ENCODE measurements around the gene TPM1. TPM values are rescaled to one million over a fixed set of nuclear protein-coding genes. Genes with fewer than 3 reads are reported as not detected.

The TPM1 gene
- total and polyA plus RNA-seq, 9 of the 15 experiments (the other 6 are each of a cell fraction or from before 2014, with no cell fraction given) = 8.1 to 53.9 (median 43.1) TPM

- 0 out of 2 replicates have a peak, but pooled peaks have one; percentile 57 for TF ChIP-seq STAT6 (CRISPR knock-in tag; IDR thresholded peaks at IDR 0.05)
- peak; percentile 87 for TF ChIP-seq GATA2 (CRISPR knock-in tag; IDR thresholded peaks at IDR 0.05)
- no peak for TF ChIP-seq SAP30 (IDR thresholded peaks at IDR 0.05; ENCODE audit: borderline replicate concordance, insufficient read depth, low read depth, low read length, poor library complexity, severe bottlenecking)
- TF ChIP-seq FOXA3 (CRISPR knock-in tag; conservative IDR thresholded peaks at IDR 0.05 in 1 of 2, IDR thresholded peaks at IDR 0.05 in 1 of 2) = peak in 1 of 2 experiments; percentile 93; a peak in 3 of 4 replicates
- no peak for TF ChIP-seq NR3C1 (CRISPR knock-in tag; IDR thresholded peaks at IDR 0.05)
- peak; percentile 54 for TF ChIP-seq NR2C1 (IDR thresholded peaks at IDR 0.05)
- TF ChIP-seq NR2C1 (tag; IDR thresholded peaks at IDR 0.05) = peak; percentile 60
- no peak for TF ChIP-seq MECOM (CRISPR knock-in tag; IDR thresholded peaks at IDR 0.05)
- no peak for TF ChIP-seq PHF8 (IDR thresholded peaks at IDR 0.05; ENCODE audit: borderline replicate concordance, low read length)
- no peak for TF ChIP-seq VEZF1 (CRISPR knock-in tag; IDR thresholded peaks at IDR 0.05)
- no peak for TF ChIP-seq HNRNPK (IDR thresholded peaks at IDR 0.05; ENCODE audit: low read depth, low read length, poor library complexity, severe bottlenecking)
- no peak for TF ChIP-seq ZEB2 (IDR thresholded peaks at IDR 0.05)
- TF ChIP-seq MYNN (IDR thresholded peaks at IDR 0.05) = peak; percentile 92
- no peak for TF ChIP-seq MYNN (CRISPR knock-in tag; IDR thresholded peaks at IDR 0.05)
- TF ChIP-seq ZBTB43 (CRISPR knock-in tag; IDR thresholded peaks at IDR 0.05) = no peak
- TF ChIP-seq ZNF398 (CRISPR knock-in tag; IDR thresholded peaks at IDR 0.05) = no peak
- TF ChIP-seq MEIS2 (IDR thresholded peaks at IDR 0.05; ENCODE audit: partially characterized antibody) = peak; percentile 85
- no peak for TF ChIP-seq ZKSCAN1 (IDR thresholded peaks at IDR 0.05; ENCODE audit: low read depth, low read length)
- no peak for TF ChIP-seq PPARD (CRISPR knock-in tag; IDR thresholded peaks at IDR 0.05)
- no peak for TF ChIP-seq SFPQ (IDR thresholded peaks at IDR 0.05; ENCODE audit: low read depth, low read length)
Observed at GRCh38 chr15:63109920-63110319, 67.4 kb downstream of the TPM1 start (continued).
